NCI-H510A (cell line): Measurements from ENCODE around the gene PXDN.

Source experiments
- DNase-seq: peaks from one replicate; lab custom pipeline; 2025; lab: John Stamatoyannopoulos, UW

Gene PXDN

GRCh38 chr2:1594123-1594372 lies 150.3 kb downstream of the PXDN start:
- no peak for DNase-seq

- peak; percentile 37 for DNase-seq
Measured at GRCh38 chr2:1593371-1594122, 150.8 kb downstream of the PXDN start.

GRCh38 chr2:1591978-1592907 lies 152.1 kb downstream of the PXDN start:
- no peak for DNase-seq

GRCh38 chr2:1591461-1591770 lies 152.9 kb downstream of the PXDN start:
- no peak for DNase-seq

GRCh38 chr2:1590596-1591460 lies 153.5 kb downstream of the PXDN start:
- DNase-seq, result no peak

- no peak for DNase-seq
Measured at GRCh38 chr2:1588978-1589621, 155.2 kb downstream of the PXDN start.

GRCh38 chr2:1588051-1588977 lies 156.0 kb downstream of the PXDN start:
- no peak for DNase-seq

GRCh38 chr2:1586923-1587840 lies 157.1 kb downstream of the PXDN start:
- no peak for DNase-seq

- DNase-seq, result no peak
Measured at GRCh38 chr2:1586251-1586922, 157.9 kb downstream of the PXDN start.

GRCh38 chr2:1585635-1586034 lies 158.7 kb downstream of the PXDN start:
- no peak for DNase-seq

GRCh38 chr2:1584691-1585485 lies 159.4 kb downstream of the PXDN start:
- no peak for DNase-seq

- DNase-seq, result no peak
Measured at GRCh38 chr2:1584051-1584531, 160.2 kb downstream of the PXDN start.

GRCh38 chr2:1582891-1583341 lies 161.4 kb downstream of the PXDN start:
- DNase-seq, result no peak

GRCh38 chr2:1581965-1582625 lies 162.2 kb downstream of the PXDN start:
- no peak for DNase-seq
